Osteoblast (primary cell): ENCODE measurements around the gene RAB4A. TPM values are rescaled to one million over a fixed set of nuclear protein-coding genes. Genes with fewer than 3 reads are reported as not detected.

Source experiments
- DNase-seq: peaks from one replicate; pipeline ENCODE4 v3.0.0; 2011; ENCODE audit warnings: low spot score, mixed read lengths; ENCODE audit not compliant: insufficient read length; ENCODE audit errors: missing footprints
- H2AFZ ChIP-seq: 2 replicates; pipeline ENCODE4 v1.6.0; 2011; ENCODE audit warnings: mild to moderate bottlenecking, low read length
- H3K27ac ChIP-seq: 2 replicates; pipeline ENCODE4 v1.5.1; 2011; ENCODE audit warnings: mild to moderate bottlenecking, low read depth, low read length, moderate library complexity
- H3K27me3 ChIP-seq: 2 replicates; pipeline ENCODE4 v1.6.0; 2012; ENCODE audit warnings: mild to moderate bottlenecking, control low read depth, inconsistent platforms, low read length, moderate library complexity; ENCODE audit not compliant: insufficient read depth
- H3K36me3 ChIP-seq: 2 replicates; pipeline ENCODE4 v1.5.1; 2011; ENCODE audit warnings: mild to moderate bottlenecking, low read length, control low read depth, moderate library complexity; ENCODE audit not compliant: insufficient read depth
- H3K4me1 ChIP-seq: 2 replicates; pipeline ENCODE4 v1.5.1; 2011; ENCODE audit warnings: mild to moderate bottlenecking, low read length, control low read depth, moderate library complexity; ENCODE audit not compliant: insufficient read depth
- H3K4me2 ChIP-seq: 2 replicates; pipeline ENCODE4 v1.6.0; 2011; ENCODE audit warnings: mild to moderate bottlenecking, low read length; ENCODE audit not compliant: insufficient read depth
- H3K4me3 ChIP-seq: fragments of 200-600 bp; sonication (generic); 3 replicates; pipeline ENCODE4 v1.5.1; 2012; ENCODE audit warnings: mild to moderate bottlenecking, low read length, inconsistent platforms; ENCODE audit not compliant: insufficient read depth
- H3K79me2 ChIP-seq: 2 replicates; pipeline ENCODE4 v1.6.0; 2012; ENCODE audit warnings: mild to moderate bottlenecking, low read length, control low read depth, inconsistent platforms; ENCODE audit not compliant: insufficient read depth
- H3K9me3 ChIP-seq: 2 replicates; pipeline ENCODE4 v1.5.1; 2011; ENCODE audit warnings: low read depth, low read length, control low read depth
- H4K20me1 ChIP-seq: 2 replicates; pipeline ENCODE4 v1.6.0; 2012; ENCODE audit warnings: mild to moderate bottlenecking, low read length, control low read depth; ENCODE audit not compliant: insufficient read depth
- total RNA-seq: library from RNA; depleted of rRNA; stranded (reverse); fragments of >200 nt; gene quantifications from 2 replicates; pipeline ENCODE4 v1.2.3, GENCODE V29; 2012
- TF ChIP-seq, protein P1 (sequence below): IDR thresholded peaks from 2 replicates; pipeline ENCODE4 v1.5.1; 2011; ENCODE audit warnings: mild to moderate bottlenecking, low read depth, low read length, moderate library complexity; ENCODE audit errors: extremely low read depth

The RAB4A gene
- total RNA-seq, 1 donor = 19.9 TPM

- no peak for DNase-seq
- no peaks in the 10 kb centered on the region for H3K27me3 ChIP-seq
- peaks cover 21% of the 10 kb centered on the region for H3K4me1 ChIP-seq
- H2AFZ ChIP-seq = no peak overlapping the region
- no peaks in the 10 kb centered on the region for H3K9me3 ChIP-seq
- H3K79me2 ChIP-seq = peaks cover 71% of the 10 kb centered on the region
- H3K27ac ChIP-seq = no peak overlapping the region
- peaks cover 34% of the 10 kb centered on the region for H4K20me1 ChIP-seq
- H3K4me2 ChIP-seq = no peak overlapping the region
- peaks cover 1% of the 10 kb centered on the region for H3K36me3 ChIP-seq
- no peak overlapping the region for H3K4me3 ChIP-seq
- TF ChIP-seq, protein P1, sequence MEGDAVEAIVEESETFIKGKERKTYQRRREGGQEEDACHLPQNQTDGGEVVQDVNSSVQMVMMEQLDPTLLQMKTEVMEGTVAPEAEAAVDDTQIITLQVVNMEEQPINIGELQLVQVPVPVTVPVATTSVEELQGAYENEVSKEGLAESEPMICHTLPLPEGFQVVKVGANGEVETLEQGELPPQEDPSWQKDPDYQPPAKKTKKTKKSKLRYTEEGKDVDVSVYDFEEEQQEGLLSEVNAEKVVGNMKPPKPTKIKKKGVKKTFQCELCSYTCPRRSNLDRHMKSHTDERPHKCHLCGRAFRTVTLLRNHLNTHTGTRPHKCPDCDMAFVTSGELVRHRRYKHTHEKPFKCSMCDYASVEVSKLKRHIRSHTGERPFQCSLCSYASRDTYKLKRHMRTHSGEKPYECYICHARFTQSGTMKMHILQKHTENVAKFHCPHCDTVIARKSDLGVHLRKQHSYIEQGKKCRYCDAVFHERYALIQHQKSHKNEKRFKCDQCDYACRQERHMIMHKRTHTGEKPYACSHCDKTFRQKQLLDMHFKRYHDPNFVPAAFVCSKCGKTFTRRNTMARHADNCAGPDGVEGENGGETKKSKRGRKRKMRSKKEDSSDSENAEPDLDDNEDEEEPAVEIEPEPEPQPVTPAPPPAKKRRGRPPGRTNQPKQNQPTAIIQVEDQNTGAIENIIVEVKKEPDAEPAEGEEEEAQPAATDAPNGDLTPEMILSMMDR = no peak
Observed at GRCh38 chr1:229284887-229285286, 14.0 kb downstream of the RAB4A start.

- H4K20me1 ChIP-seq = peaks cover 29% of the 10 kb centered on the region
- no peaks in the 10 kb centered on the region for H3K9me3 ChIP-seq
- H3K4me3 ChIP-seq = no peak overlapping the region
- TF ChIP-seq, protein P1 = no peak
- H3K4me1 ChIP-seq = peaks cover 16% of the 10 kb centered on the region
- no peak overlapping the region for H3K27ac ChIP-seq
- H3K4me2 ChIP-seq = no peak overlapping the region
- H3K27me3 ChIP-seq = no peaks in the 10 kb centered on the region
- H3K36me3 ChIP-seq = peaks cover 4% of the 10 kb centered on the region
- H2AFZ ChIP-seq = no peak overlapping the region
- peaks cover 66% of the 10 kb centered on the region for H3K79me2 ChIP-seq
- no peak for DNase-seq
Observed at GRCh38 chr1:229285440-229285839, 14.5 kb downstream of the RAB4A start.

- Histone ChIP-seq H3K27ac (no peak overlapping the region), H3K27me3 (no peaks in the 10 kb centered on the region), H3K36me3 (peaks cover 4% of the 10 kb centered on the region), H2AFZ (no peak overlapping the region), H3K9me3 (no peaks in the 10 kb centered on the region), H4K20me1 (peaks cover 22% of the 10 kb centered on the region), H3K4me2 (no peak overlapping the region), H3K4me3 (no peak overlapping the region), H3K79me2 (peaks cover 59% of the 10 kb centered on the region), H3K4me1 (peaks cover 8% of the 10 kb centered on the region)
- no peak for DNase-seq
- TF ChIP-seq, protein P1 = no peak
Observed at GRCh38 chr1:229286099-229286766, 15.3 kb downstream of the RAB4A start.

- no peak overlapping the region for H3K4me3 ChIP-seq
- no peak overlapping the region for H2AFZ ChIP-seq
- no peak overlapping the region for H3K4me2 ChIP-seq
- peaks cover 19% of the 10 kb centered on the region for H4K20me1 ChIP-seq
- H3K27me3 ChIP-seq = no peaks in the 10 kb centered on the region
- TF ChIP-seq, protein P1 = no peak
- H3K36me3 ChIP-seq = peaks cover 4% of the 10 kb centered on the region
- H3K79me2 ChIP-seq = peaks cover 51% of the 10 kb centered on the region
- H3K27ac ChIP-seq = no peak overlapping the region
- H3K4me1 ChIP-seq = no peaks in the 10 kb centered on the region
- DNase-seq = no peak
- no peaks in the 10 kb centered on the region for H3K9me3 ChIP-seq
Observed at GRCh38 chr1:229287267-229287666, 16.4 kb downstream of the RAB4A start.
